IMR-90 (cell line): Measurements from ENCODE around the gene MGAT4D. TPM values are rescaled to one million over a fixed set of nuclear protein-coding genes. Genes with fewer than 3 reads are reported as not detected.

Experiments used
- ATAC-seq: fragments of 200-7000 bp; cut with Tn5 transposase; 2 replicates; pipeline ENCODE4 v1.9.1; 2020; ENCODE audit warnings: low read depth, mild to moderate bottlenecking, moderate library complexity
- Bru-seq: library from RNA; stranded (reverse); fragments of 400-500 nt; gene quantifications from one replicate; lab custom pipeline; 2021; lab: Mats Ljungman, UMichigan
- BruChase-seq, 2 experiments: library from RNA; stranded (reverse); fragments of 400-500 nt; gene quantifications; one replicate each; lab custom pipeline; 2021; lab: Mats Ljungman, UMichigan
- BruUV-seq: library from RNA; stranded (reverse); fragments of 400-500 nt; replicated peaks from 2 replicates; lab custom pipeline; 2021; lab: Mats Ljungman, UMichigan
- CTCF ChIA-PET: fragments of 300-600 bp; formaldehyde crosslinking; extraction: SDS; loops from one replicate; lab custom pipeline; 2021; ENCODE audit warnings: antibody characterized with exemption; lab: Yijun Ruan, JAX
- POLR2A ChIA-PET: fragments of 300-600 bp; sonication (Branson Sonifier 250); formaldehyde crosslinking; loops from one replicate; lab custom pipeline; 2022; ENCODE audit warnings: antibody characterized with exemption; ENCODE audit not compliant: unreplicated experiment; lab: Charles Lee
- DNase-seq: peaks from one replicate; pipeline ENCODE4 v3.0.0; 2013
- H2AFZ ChIP-seq: replicated peaks from 2 replicates; pipeline ENCODE3; 2013; ENCODE audit warnings: low read length, mild to moderate bottlenecking; ENCODE audit not compliant: poor library complexity
- H2AK5ac ChIP-seq: 2 replicates; pipeline ENCODE4 v1.6.1; 2013; ENCODE audit warnings: low read depth, low read length, inconsistent platforms
- H2AK9ac ChIP-seq: replicated peaks from 2 replicates; pipeline ENCODE3; 2013; ENCODE audit warnings: mild to moderate bottlenecking, low read depth, low read length, moderate library complexity; ENCODE audit not compliant: poor library complexity
- H2BK120ac ChIP-seq: 2 replicates; pipeline ENCODE4 v1.6.1; 2013; ENCODE audit warnings: low read depth, low read length, inconsistent platforms
- H2BK15ac ChIP-seq: 3 replicates; pipeline ENCODE4 v1.6.1; 2013; ENCODE audit warnings: low read depth, low read length, inconsistent platforms
- H2BK20ac ChIP-seq: 2 replicates; pipeline ENCODE4 v1.6.1; 2013; ENCODE audit warnings: low read depth, mild to moderate bottlenecking, inconsistent platforms, low read length, moderate library complexity
- H2BK5ac ChIP-seq: 2 replicates; pipeline ENCODE4 v1.6.1; 2013; ENCODE audit warnings: mild to moderate bottlenecking, low read depth, low read length, inconsistent platforms; ENCODE audit not compliant: poor library complexity, severe bottlenecking
- H3K14ac ChIP-seq: replicated peaks from 2 replicates; pipeline ENCODE4 v1.6.1; 2013; ENCODE audit warnings: low read depth, low read length, inconsistent platforms
- H3K18ac ChIP-seq: 2 replicates; pipeline ENCODE4 v1.6.1; 2013; ENCODE audit warnings: low read depth, low read length, control low read depth
- H3K23ac ChIP-seq: 2 replicates; pipeline ENCODE4 v1.6.1; 2013; ENCODE audit warnings: low read depth, low read length, inconsistent platforms
- H3K27ac ChIP-seq: 2 replicates; pipeline ENCODE4 v1.5.1; 2013; ENCODE audit warnings: mild to moderate bottlenecking, control low read depth, low read length; ENCODE audit not compliant: insufficient read depth
- H3K27me3 ChIP-seq: 2 replicates; pipeline ENCODE4 v1.6.1; 2013; ENCODE audit warnings: low read length; ENCODE audit not compliant: control insufficient read depth, insufficient read depth
- H3K36me3 ChIP-seq: 2 replicates; pipeline ENCODE4 v1.6.1; 2013; ENCODE audit warnings: low read length, mixed read lengths; ENCODE audit not compliant: control insufficient read depth, insufficient read depth
- H3K4ac ChIP-seq: 2 replicates; pipeline ENCODE4 v1.6.1; 2013; ENCODE audit warnings: low read depth, low read length, inconsistent platforms
- H3K4me1 ChIP-seq: 2 replicates; pipeline ENCODE4 v1.6.1; 2013; ENCODE audit warnings: low read length, mixed read lengths; ENCODE audit not compliant: control insufficient read depth, insufficient read depth
- H3K4me2 ChIP-seq: 2 replicates; pipeline ENCODE4 v1.6.1; 2013; ENCODE audit warnings: low read depth, mild to moderate bottlenecking, control low read depth, low read length, moderate library complexity
- H3K4me3 ChIP-seq: 2 replicates; pipeline ENCODE4 v1.5.1; 2013; ENCODE audit warnings: low read depth, mild to moderate bottlenecking, control low read depth, low read length, moderate library complexity; ENCODE audit not compliant: insufficient read depth
- H3K56ac ChIP-seq: 2 replicates; pipeline ENCODE4 v1.6.1; 2013; ENCODE audit warnings: low read length, inconsistent platforms; ENCODE audit not compliant: insufficient read depth; ENCODE audit errors: extremely low read depth
- H3K79me1 ChIP-seq, 2 experiments: 2 replicates each; pipeline ENCODE4 v1.6.1; 2013; ENCODE audit warnings: low read length in 2 of 2, inconsistent platforms in 1 of 2, low read depth in 1 of 2
- H3K9ac ChIP-seq: 2 replicates; pipeline ENCODE4 v1.6.1; 2013; ENCODE audit warnings: low read depth, low read length, control low read depth
- H3K9me1 ChIP-seq: 2 replicates; pipeline ENCODE4 v1.6.1; 2013; ENCODE audit warnings: low read length, inconsistent platforms; ENCODE audit not compliant: insufficient read depth
- H3K9me3 ChIP-seq: 2 replicates; pipeline ENCODE4 v1.6.1; 2013; ENCODE audit warnings: low read length; ENCODE audit not compliant: control insufficient read depth, insufficient read depth
- H4K20me1 ChIP-seq: 2 replicates; pipeline ENCODE4 v1.6.1; 2013; ENCODE audit warnings: low read length, inconsistent platforms; ENCODE audit not compliant: insufficient read depth
- H4K5ac ChIP-seq: 2 replicates; pipeline ENCODE4 v1.6.1; 2013; ENCODE audit warnings: mild to moderate bottlenecking, low read depth, low read length, control low read depth
- H4K8ac ChIP-seq, 2 experiments: 2 replicates each; pipeline ENCODE4 v1.6.1; 2013; ENCODE audit warnings: low read depth in 2 of 2, low read length in 2 of 2, control low read depth in 1 of 2, inconsistent platforms in 1 of 2
- H4K91ac ChIP-seq: 2 replicates; pipeline ENCODE4 v1.6.1; 2013; ENCODE audit warnings: low read depth, low read length, inconsistent platforms; ENCODE audit not compliant: insufficient read depth
- FOS ChIP-seq: fragments of 150-350 bp; IDR thresholded peaks from 2 replicates; pipeline ENCODE4 v1.6.1; 2016; ENCODE audit warnings: low read depth, low read length
- MAFK ChIP-seq: IDR thresholded peaks from 2 replicates; pipeline ENCODE4 v1.6.1; 2012; ENCODE audit warnings: low read depth, low read length, improper control_type of control experiment
- MXI1 ChIP-seq: IDR thresholded peaks from 2 replicates; pipeline ENCODE4 v1.6.1; 2012; ENCODE audit warnings: low read depth, mild to moderate bottlenecking, low read length, moderate library complexity, borderline replicate concordance
- NFE2L2 ChIP-seq: fragments of 150-350 bp; IDR thresholded peaks from 2 replicates; pipeline ENCODE4 v1.6.1; 2016; ENCODE audit warnings: low read depth, mild to moderate bottlenecking, low read length
- RAD21 ChIP-seq: IDR thresholded peaks from 2 replicates; pipeline ENCODE4 v1.6.1; 2012; ENCODE audit warnings: low read length, improper control_type of control experiment
- RCOR1 ChIP-seq: IDR thresholded peaks from 2 replicates; pipeline ENCODE4 v1.6.1; 2012; ENCODE audit warnings: mild to moderate bottlenecking, low read length, improper control_type of control experiment; ENCODE audit not compliant: insufficient replicate concordance
- RFX5 ChIP-seq: IDR thresholded peaks from 2 replicates; pipeline ENCODE4 v1.8.0; 2012; ENCODE audit warnings: low read depth, mild to moderate bottlenecking, low read length, moderate library complexity
- SMC3 ChIP-seq: fragments of 150-350 bp; IDR thresholded peaks from 2 replicates; pipeline ENCODE4 v1.6.1; 2016; ENCODE audit warnings: low read depth, mild to moderate bottlenecking, antibody characterized with exemption, low read length, moderate library complexity
- WGBS, 2 experiments: methylation state at CpG; one replicate each; pipeline versions ENCODE4 v1.1.5 to v1.1.7; 2013; ENCODE audit warnings: missing lambda C conversion rate in 2 of 2; ENCODE audit not compliant: insufficient read length in 1 of 2; ENCODE audit errors: extremely low coverage in 2 of 2; 5-methylcytosine and 5-hydroxymethylcytosine counted together
- dilution Hi-C: fragments of 300-500 bp; cut with HindIII; formaldehyde crosslinking; loops from one replicate; pipeline ENCODE4 v1.14.3; 2018; ENCODE audit warnings: low sequenced_read_pairs; ENCODE audit not compliant: unreplicated experiment
- in situ Hi-C: fragments of 300-500 bp; cut with MboI; formaldehyde crosslinking; loops from 3 replicates; pipeline ENCODE4 v1.14.3; 2019; ENCODE audit warnings: low sequenced_read_pairs, inconsistent platforms, mixed read lengths
- intact Hi-C: fragments of 100-400 bp; cut with micrococcal nuclease; formaldehyde crosslinking; loops from 2 replicates; pipeline ENCODE4 v1.10.0; 2022
- long read RNA-seq: library from polyadenylated mRNA; unstranded; transcript quantifications from one replicate; pipeline ENCODE4 v2.0.0, GENCODE V29; 2021; ENCODE audit not compliant: unreplicated experiment
- polyA plus RNA-seq, 3 experiments: library from polyadenylated mRNA; depleted of rRNA; stranded (reverse); fragments of >200 nt; gene quantifications; 2 replicates each; pipeline ENCODE4 v1.2.3, GENCODE V29; 2012; ENCODE audit warnings: low replicate concordance in 1 of 3
- total RNA-seq: library from RNA; depleted of rRNA; stranded (reverse); fragments of >200 nt; gene quantifications from 2 replicates; pipeline ENCODE4 v1.2.3, GENCODE V29; 2012; rRNA removed
- TF ChIP-seq, protein P1 (sequence below): conservative IDR thresholded peaks from 2 replicates; pipeline ENCODE4 v1.5.1; 2012; ENCODE audit warnings: mild to moderate bottlenecking, low read depth, low read length, improper control_type of control experiment
- TF ChIP-seq, protein P2 (sequence below): fragments of 150-350 bp; IDR thresholded peaks from 2 replicates; pipeline ENCODE4 v1.6.1; 2017; ENCODE audit warnings: mild to moderate bottlenecking, antibody characterized with exemption, low read length, low read depth

Gene MGAT4D
- total RNA-seq (not detected in 2 replicates), polyA plus RNA-seq (2012; rRNA removed) (not detected in 2 replicates), Bru-seq, nascent RNA (percentile 4 among the genes with signal in this experiment), BruChase-seq, experiment 1, labeled RNA remaining after a 6-hour chase (percentile 2 among the genes with signal in this experiment), BruChase-seq, experiment 2, labeled RNA remaining after a 2-hour chase (not detected)
- not detected in 2 replicates for polyA plus RNA-seq (2012; cell fraction: cytosol; rRNA removed)
- not detected in 2 replicates for polyA plus RNA-seq (2012; cell fraction: nucleus; rRNA removed; ENCODE audit: low replicate concordance)
- long read RNA-seq = 0 reads

DNA sequence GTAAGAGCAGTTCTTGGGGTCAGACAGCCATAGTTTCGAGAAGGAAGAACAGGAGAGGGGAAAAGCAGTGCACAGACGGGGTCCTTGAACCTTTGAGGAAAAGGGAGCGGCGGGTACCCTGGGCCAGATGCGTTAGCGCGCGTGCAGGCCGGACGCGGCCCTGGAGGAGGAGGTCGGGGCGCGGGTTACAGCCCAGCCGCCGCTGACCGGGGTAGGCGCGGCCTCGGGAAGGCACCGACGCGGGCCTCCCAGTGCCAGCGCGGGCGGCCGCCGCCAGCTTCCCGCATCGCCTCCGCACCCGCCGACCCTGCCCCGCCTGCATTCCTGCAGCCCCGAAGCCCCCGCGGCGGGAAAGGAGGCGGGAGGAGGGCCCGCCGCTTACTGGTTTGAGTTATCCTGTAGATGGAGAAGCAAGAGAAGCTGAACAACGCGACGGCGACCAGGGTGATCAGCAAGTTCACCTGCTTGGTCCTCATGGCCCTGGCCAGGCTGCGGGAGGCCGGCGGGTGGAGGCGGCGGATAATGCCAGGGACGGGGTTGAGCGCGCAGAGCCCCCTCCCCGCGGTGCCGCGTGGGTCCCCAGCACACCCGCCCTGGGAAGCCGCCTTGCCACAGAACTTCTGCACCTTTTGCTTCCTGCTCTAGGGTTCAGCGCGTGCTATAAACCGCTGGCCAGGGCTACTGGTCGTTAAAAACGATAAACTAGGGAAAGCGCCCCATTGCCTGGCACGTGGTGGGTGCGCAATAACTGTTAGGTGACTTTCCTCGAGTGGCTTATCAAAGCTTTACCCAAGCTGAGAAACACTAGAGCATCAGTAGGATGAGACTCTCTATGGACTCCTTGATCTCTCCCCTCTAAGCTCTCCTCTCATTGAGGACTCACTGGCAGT, at the start of gene MGAT4D:
Gene MGAT4D (minus strand): TSS at position 547 of the 890 bp plus-strand sequence. CDS start 71 bp downstream, at position 476.
- H3K9ac ChIP-seq = no peak within 1 kb of the TSS
- H3K9me1 ChIP-seq = no peaks in the 10 kb centered on the region
- no peaks in the 10 kb centered on the region for H3K79me1 ChIP-seq
- H2BK5ac ChIP-seq = no peak within 1 kb of the TSS
- DNase-seq = no peak
- H3K18ac ChIP-seq = no peak within 1 kb of the TSS
- in situ Hi-C loops (no loop called here), dilution Hi-C loops (no loop called here), intact Hi-C loops (no loop called here)
- H4K5ac ChIP-seq = no peak within 1 kb of the TSS
- ChIA-PET CTCF (no interaction called here), POLR2A (no interaction called here)
- H4K8ac ChIP-seq = no peak within 1 kb of the TSS
- no peaks in the 10 kb centered on the region for H3K9me3 ChIP-seq
- no peak within 1 kb of the TSS for H3K4ac ChIP-seq
- H2AK9ac ChIP-seq = no peak within 1 kb of the TSS
- no peaks in the 10 kb centered on the region for H3K4me1 ChIP-seq
- H3K4me3 ChIP-seq = no peak within 1 kb of the TSS
- H2BK20ac ChIP-seq = no peak within 1 kb of the TSS
- no peak within 1 kb of the TSS for H2BK15ac ChIP-seq
- peak; percentile 42; the same call in 1 of the 2 replicates for ATAC-seq
- no peak within 1 kb of the TSS for H3K14ac ChIP-seq
- H3K23ac ChIP-seq = no peak within 1 kb of the TSS
- TF ChIP-seq FOS (no peak), RAD21 (no peak), RFX5 (no peak), SMC3 (no peak), NFE2L2 (no peak), MAFK (no peak), RCOR1 (no peak), MXI1 (no peak)
- TF ChIP-seq, protein P1, sequence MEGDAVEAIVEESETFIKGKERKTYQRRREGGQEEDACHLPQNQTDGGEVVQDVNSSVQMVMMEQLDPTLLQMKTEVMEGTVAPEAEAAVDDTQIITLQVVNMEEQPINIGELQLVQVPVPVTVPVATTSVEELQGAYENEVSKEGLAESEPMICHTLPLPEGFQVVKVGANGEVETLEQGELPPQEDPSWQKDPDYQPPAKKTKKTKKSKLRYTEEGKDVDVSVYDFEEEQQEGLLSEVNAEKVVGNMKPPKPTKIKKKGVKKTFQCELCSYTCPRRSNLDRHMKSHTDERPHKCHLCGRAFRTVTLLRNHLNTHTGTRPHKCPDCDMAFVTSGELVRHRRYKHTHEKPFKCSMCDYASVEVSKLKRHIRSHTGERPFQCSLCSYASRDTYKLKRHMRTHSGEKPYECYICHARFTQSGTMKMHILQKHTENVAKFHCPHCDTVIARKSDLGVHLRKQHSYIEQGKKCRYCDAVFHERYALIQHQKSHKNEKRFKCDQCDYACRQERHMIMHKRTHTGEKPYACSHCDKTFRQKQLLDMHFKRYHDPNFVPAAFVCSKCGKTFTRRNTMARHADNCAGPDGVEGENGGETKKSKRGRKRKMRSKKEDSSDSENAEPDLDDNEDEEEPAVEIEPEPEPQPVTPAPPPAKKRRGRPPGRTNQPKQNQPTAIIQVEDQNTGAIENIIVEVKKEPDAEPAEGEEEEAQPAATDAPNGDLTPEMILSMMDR = no peak
- TF ChIP-seq, protein P2, sequence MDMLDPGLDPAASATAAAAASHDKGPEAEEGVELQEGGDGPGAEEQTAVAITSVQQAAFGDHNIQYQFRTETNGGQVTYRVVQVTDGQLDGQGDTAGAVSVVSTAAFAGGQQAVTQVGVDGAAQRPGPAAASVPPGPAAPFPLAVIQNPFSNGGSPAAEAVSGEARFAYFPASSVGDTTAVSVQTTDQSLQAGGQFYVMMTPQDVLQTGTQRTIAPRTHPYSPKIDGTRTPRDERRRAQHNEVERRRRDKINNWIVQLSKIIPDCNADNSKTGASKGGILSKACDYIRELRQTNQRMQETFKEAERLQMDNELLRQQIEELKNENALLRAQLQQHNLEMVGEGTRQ = no peak
- H2BK120ac ChIP-seq = no peak within 1 kb of the TSS
- no peak within 1 kb of the TSS for H2AK5ac ChIP-seq
- H3K56ac ChIP-seq = no peak within 1 kb of the TSS
- no peaks in the 10 kb centered on the region for H3K36me3 ChIP-seq
- H3K4me2 ChIP-seq = no peak within 1 kb of the TSS
- no peaks in the 10 kb centered on the region for H4K20me1 ChIP-seq
- H3K27me3 ChIP-seq = peaks cover 45% of the 10 kb centered on the region
- WGBS, 2 experiments = 4% methylated on average over 26 of the region's 68 CpGs; no CpG with 5 or more reads in 1 of the 2 experiments
- H4K91ac ChIP-seq = no peak within 1 kb of the TSS
- BruUV-seq = no TSS peak
- H2AFZ ChIP-seq = peak within 1 kb of the TSS; percentile 58
- H3K27ac ChIP-seq = no peak within 1 kb of the TSS
